HG02970 (cell line): ENCODE data around the gene F2R.
"Not testable (repeated sequence)": the region's sequence is repeated elsewhere in the genome, so short reads cannot be mapped to it uniquely, and the experiment has no call there.

Experiments used
- ATAC-seq: cut with Tn5 transposase; IDR thresholded peaks from one replicate; pipeline ENCODE4 v1.9.1; 2021; ENCODE audit warnings: mild to moderate bottlenecking, moderate library complexity, moderate number of reproducible peaks; ENCODE audit not compliant: unreplicated experiment, low FRiP score

F2R gene

DNA sequence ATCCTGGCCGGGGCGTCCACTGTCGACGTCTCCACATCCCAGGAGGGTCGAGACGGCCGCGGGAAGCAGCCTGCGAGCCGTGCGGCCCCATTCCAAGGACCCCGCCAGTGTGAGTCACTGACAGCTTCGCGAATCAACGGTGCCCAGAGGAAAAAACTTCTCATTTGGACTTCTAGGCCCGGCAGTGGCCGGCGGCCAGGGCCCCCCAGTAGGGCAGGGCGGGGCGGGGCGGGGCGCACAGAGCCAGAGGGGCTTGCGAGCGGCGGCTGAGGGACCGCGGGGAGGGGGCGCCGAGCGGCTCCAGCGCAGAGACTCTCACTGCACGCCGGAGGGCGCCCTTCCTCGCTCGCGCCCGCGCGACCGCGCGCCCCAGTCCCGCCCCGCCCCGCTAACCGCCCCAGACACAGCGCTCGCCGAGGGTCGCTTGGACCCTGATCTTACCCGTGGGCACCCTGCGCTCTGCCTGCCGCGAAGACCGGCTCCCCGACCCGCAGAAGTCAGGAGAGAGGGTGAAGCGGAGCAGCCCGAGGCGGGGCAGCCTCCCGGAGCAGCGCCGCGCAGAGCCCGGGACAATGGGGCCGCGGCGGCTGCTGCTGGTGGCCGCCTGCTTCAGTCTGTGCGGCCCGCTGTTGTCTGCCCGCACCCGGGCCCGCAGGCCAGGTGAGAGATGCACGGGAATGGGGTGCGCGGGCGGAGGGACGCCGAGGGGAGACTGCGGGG lies at the start of gene F2R:
Gene F2R (plus strand): TSS at position 391 of the 720 bp plus-strand sequence. CDS start 182 bp downstream, at position 573.
- ATAC-seq = peak; percentile 70

DNA sequence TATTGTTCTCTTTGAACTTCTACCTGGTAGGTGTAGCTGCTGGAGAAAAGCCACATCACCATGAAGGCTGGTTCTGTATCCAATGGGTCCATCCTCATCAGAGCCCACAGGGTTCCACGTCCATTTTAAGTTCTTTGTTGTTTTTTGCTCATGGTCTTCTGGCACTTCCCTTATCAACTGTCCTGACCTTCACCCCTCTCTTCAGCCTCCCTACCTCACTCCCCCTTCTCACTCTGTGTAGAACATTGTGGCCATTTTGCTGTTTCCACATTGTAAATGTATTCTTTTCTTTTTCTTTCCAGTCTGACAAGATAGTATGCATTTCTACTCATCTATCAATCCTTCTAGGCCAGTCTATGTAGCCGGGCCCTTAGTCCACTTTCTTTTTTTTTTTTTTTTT lies 48.4 kb upstream of the F2R start:
- ATAC-seq = no peak

GRCh38 chr5:76669245-76669644 lies 46.7 kb upstream of the F2R start:
- no peak for ATAC-seq

GRCh38 chr5:76670508-76670907 lies 45.4 kb upstream of the F2R start:
- no peak for ATAC-seq

DNA sequence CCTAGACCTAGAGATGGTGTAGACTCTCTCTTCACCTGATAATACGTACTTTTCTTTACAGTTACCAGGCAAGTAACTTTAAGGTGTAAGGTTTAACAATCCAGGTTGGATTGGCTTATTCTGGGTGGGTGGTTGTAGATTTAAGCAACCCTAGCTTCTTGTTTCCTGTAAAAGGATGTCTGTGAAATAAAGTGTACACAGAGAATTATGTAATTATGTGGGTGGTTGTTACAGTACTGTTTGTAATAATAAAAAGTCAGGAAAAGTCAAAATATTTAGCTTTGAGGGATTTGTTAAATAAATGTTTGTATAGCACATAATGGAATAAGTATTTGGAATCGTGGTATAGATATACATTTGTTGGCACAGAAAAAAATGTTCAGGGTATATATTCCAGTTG lies 43.7 kb upstream of the F2R start:
- ATAC-seq = no peak

GRCh38 chr5:76673125-76673524 lies 42.8 kb upstream of the F2R start:
- no peak for ATAC-seq

- no peak for ATAC-seq
These were observed 41.4 kb upstream of the F2R start for GRCh38 chr5:76674330-76675066.

- ATAC-seq = no peak
These were observed 40.6 kb upstream of the F2R start for GRCh38 chr5:76675364-76675763.

DNA sequence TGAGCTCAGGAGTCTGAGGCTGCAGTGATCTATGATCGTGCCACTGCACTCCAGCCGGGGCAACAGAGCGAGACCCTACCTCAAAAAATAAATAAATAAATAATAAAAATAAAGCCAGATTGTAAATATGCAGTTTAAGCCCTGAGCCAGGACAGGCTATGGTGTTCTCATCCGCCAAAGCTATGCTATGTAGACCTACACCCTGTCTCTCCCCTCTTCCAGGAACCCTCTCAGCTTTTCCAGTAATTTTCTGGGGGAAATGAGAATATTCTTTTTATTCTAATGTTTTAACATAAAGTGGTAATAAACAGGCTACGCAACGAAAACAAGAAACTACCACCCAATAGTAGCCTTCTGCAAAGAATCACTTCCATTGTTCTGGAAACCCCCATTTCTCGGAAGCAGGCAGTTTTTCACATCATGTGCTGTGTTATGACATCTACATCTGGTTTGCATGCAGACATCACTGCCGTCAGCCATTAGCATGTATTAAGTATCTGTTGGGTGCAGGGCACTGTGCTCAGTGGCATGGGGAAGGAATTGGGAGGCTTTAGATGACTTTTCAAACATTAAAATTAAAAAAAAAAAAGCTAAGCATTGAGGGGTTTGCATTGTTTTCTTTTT lies 38.0 kb upstream of the F2R start:
- ATAC-seq = no peak

DNA sequence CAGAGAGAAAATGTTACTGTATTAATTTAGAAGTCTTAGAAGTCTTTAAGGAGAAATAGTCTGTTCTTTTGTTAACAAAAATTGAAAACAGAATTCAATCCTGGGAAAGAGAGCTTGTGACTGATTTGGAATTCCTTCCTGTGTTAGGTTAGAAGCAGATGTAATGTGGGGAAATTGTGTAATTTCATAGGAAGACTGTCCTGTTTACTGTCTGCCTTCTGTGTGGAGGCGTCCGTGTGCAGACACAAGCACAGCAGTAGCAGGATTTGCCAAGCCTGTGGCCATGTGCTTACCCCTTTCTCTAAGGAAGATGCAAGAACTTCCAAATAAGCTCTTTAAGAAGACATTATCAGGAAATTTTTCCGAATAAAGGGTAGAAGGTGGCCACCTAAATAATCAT lies 36.7 kb upstream of the F2R start:
- no peak for ATAC-seq

DNA sequence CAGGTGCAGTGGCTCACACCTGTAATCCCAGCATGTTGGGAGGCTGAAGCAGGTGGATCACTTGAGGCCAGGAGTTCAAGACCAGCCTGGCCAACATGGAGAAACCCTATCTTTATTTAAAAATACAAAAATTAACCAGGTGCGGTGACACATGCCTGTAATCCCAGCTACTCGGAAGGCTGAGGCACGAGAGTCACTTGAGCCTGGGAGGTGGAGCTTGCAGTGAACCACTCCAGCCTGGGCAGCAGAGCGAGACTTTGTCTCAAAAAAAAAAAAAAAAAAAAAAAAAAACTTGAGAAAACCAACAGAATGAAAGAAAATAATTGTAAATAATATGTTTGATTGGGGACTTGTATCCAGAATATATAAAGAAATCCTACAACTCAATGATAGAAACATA lies 35.1 kb upstream of the F2R start:
- ATAC-seq = not testable (repeated sequence)

- ATAC-seq = no peak
These were observed 34.6 kb upstream of the F2R start for GRCh38 chr5:76681287-76681686.

DNA sequence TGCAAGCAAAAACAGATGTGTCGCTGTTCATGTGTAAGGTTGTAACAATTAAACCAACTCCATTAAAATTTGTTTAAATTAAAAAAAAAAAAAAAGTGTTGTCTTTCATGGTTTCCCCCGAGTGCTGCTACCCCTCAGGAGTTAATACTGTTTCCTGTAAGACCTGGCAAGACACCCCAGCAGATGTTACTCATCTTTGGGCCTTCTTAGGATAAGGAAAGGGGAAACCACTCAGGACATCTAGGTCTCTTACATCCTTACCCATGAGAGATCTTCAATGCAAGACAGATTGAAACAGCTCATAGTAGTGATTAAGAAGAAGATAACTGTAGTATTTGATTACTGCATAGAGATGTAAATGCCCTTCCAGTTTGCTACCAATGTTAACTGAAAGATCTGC lies 33.5 kb upstream of the F2R start:
- no peak for ATAC-seq

DNA sequence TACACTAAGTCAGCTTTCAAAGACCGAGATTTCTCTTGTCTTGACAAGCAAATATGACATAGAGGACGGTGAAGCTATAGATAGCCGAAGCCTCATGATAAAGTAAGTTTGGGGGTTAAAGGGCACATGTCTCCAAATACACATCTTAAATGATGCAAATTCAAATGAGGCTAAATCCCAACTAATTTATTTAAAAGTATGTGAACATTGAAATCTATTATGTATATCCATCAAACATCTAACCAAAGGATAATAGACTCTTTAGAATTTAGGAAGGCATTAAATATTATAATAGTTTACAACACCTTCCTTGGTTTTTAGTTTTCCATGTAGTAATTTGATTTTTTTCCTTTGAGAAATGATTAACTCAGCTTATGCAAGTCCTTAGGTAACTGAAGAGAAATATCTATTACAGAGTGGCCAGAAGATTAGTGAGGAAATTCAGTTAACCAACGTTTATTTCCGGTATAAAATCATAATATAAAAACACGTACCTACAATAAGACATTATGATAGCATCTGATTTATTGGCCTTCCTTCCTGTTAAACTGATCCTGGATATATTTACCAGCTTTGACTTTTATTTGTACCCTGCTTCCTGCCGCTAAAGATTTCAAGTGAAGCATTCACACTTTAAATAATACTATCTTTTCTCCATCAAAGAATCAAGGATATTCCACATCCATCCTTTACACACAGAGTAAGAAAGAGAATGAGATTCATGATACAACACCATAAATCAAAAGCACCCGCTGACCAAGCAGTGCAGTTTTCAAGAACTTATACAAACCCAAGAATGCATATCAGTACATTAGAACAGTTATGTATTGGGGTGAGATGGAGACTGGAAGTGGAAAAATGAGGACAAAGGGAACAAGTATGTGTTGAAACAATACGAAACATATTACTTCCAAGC lies 31.9 kb upstream of the F2R start:
- no peak for ATAC-seq

DNA sequence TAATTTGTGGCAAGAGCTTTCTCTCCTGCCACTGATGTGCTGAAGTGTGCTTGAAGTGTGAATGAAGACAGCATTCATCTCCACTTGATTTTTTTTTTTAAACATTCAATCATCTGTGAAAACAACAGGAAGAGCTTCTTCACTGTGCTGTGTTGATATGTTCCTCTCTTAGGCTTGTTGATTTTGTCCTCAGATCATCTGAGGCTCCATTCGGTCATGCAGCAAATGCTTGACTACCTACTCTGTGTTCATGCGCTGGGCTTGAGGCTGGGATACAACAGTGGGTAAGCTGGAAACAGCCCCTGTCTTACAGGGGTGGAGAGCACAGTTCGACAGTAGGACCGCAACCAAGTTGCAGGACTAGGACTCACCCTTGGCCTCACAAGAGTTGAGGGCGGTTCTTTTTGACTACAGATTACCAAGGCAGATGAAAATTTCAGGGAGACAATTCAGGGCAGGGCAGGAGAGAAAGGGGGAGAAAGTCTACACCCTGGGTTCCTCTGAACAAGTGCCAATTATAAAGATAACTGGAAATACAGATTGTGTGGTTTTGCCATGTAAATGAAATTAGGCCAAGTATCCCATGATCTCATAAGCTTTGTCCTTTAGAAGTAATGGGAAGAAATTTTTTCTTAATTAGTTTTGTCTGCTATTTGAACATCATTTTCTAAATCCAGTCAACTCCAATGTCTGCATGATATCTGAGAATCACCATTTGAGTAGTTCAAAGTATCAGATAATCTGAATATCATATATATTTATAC lies 31.0 kb upstream of the F2R start:
- no peak for ATAC-seq

GRCh38 chr5:76685704-76686103 lies 30.2 kb upstream of the F2R start:
- no peak for ATAC-seq

DNA sequence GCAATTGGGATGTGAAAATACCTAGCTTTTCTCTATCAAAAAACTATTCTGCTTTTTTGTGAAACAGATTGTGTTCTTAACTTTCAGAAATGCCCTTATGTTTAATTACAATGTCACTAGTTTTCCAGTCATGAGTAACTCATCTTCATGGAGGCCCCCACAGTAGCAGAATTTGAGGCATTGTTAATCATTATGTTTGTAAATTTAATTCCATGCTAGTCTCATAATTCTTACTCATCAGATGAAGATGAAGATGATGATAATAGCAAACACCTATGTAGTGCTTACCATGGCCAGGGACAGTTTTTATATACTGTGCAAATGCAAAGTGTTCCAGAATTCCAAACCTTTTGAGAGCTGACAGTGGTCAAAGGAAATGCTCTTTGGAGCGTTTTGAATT lies 27.7 kb upstream of the F2R start:
- no peak for ATAC-seq

- ATAC-seq = no peak
These were observed 27.1 kb upstream of the F2R start for GRCh38 chr5:76688836-76689235.

GRCh38 chr5:76689321-76690036 lies 26.4 kb upstream of the F2R start:
- ATAC-seq = no peak
